ENCODE measurements around the gene SPRED2.

SPRED2 gene

GRCh38 chr2:65411056-65411795, 21.2 kb downstream of the SPRED2 start:
- H3K27ac ChIP-seq = peak overlapping the region; percentile 97
- no peak for TF ChIP-seq CTCF (conservative IDR thresholded peaks at IDR 0.05)

- no peak for TF ChIP-seq CTCF (conservative IDR thresholded peaks at IDR 0.05)
Measured at GRCh38 chr2:65409045-65409444, 23.4 kb downstream of the SPRED2 start.

GRCh38 chr2:65407240-65407639, 25.2 kb downstream of the SPRED2 start:
- H3K27ac ChIP-seq = peak overlapping the region; percentile 97
- no peak for TF ChIP-seq CTCF (conservative IDR thresholded peaks at IDR 0.05)

More at GRCh38 chr2:65409045-65409444, 23.4 kb downstream of the SPRED2 start:
- H3K27ac ChIP-seq = peak overlapping the region; percentile 97; the same call in 1 of the 2 replicates

GRCh38 chr2:65404988-65405697, 27.3 kb downstream of the SPRED2 start:
- H3K27ac ChIP-seq = peak overlapping the region; percentile 97
- no peak for TF ChIP-seq CTCF (conservative IDR thresholded peaks at IDR 0.05)

- H3K27ac ChIP-seq = peak overlapping the region; percentile 51
Measured at GRCh38 chr2:65403529-65403915, 28.9 kb downstream of the SPRED2 start.

GRCh38 chr2:65402780-65403528, 29.4 kb downstream of the SPRED2 start:
- H3K27ac ChIP-seq = peak overlapping the region; percentile 51

More at GRCh38 chr2:65403529-65403915, 28.9 kb downstream of the SPRED2 start:
- TF ChIP-seq CTCF (conservative IDR thresholded peaks at IDR 0.05) = no peak

More at GRCh38 chr2:65402780-65403528, 29.4 kb downstream of the SPRED2 start:
- TF ChIP-seq CTCF (conservative IDR thresholded peaks at IDR 0.05) = no peak

Measured in VCaP (cell line).